Adrenal gland (tissue), 12 donors: ENCODE results near the gene DLG3. TPM values are rescaled to one million over a fixed set of nuclear protein-coding genes. Genes with fewer than 3 reads are reported as not detected.

ENCODE experiments used
- DNase-seq, 7 donors: peaks; one replicate each; pipeline ENCODE4 v3.0.0-alpha.2; 2019 to 2020
- H3K27ac ChIP-seq, 5 donors: fragments of 200-600 bp; sonication (generic) in 4 of 5; 1 replicate in 3 of 5; 2 replicates in 2 of 5; pipeline versions ENCODE4 v1.5.1 to v1.8.0; 2016 to 2020; ENCODE audit warnings: mild to moderate bottlenecking in 1 of 5
- H3K27me3 ChIP-seq: fragments of 200-600 bp; 2 replicates; pipeline ENCODE4 v1.8.0; 2021
- H3K36me3 ChIP-seq, 2 donors: fragments of 200-600 bp; replicated peaks in 1 of 2; 1 replicate in 1 of 2; 2 replicates in 1 of 2; pipeline versions ENCODE4 v1.5.1 to v1.8.0; 2018 to 2022
- H3K4me1 ChIP-seq, 2 donors: fragments of 200-600 bp; replicated peaks in 1 of 2; 1 replicate in 1 of 2; 2 replicates in 1 of 2; pipeline versions ENCODE4 v1.5.1 to v1.8.0; 2018 to 2021
- H3K4me3 ChIP-seq, 4 donors: fragments of 200-600 bp; sonication (generic) in 3 of 4; one replicate each; pipeline ENCODE4 v1.5.1; 2016 to 2018
- H3K9me3 ChIP-seq, 3 donors: fragments of 200-600 bp; sonication (generic) in 1 of 3; replicated peaks in 1 of 3; 1 replicate in 2 of 3; 2 replicates in 1 of 3; pipeline versions ENCODE4 v1.5.1 to v1.8.0; 2016 to 2021
- POLR2A ChIP-seq, 2 donors: fragments of 450-650 bp; IDR thresholded peaks; one replicate each; pipeline ENCODE4 v1.6.1; 2017; ENCODE audit warnings: antibody characterized with exemption in 2 of 2, mild to moderate bottlenecking in 2 of 2, moderate library complexity in 1 of 2
- WGBS, 4 donors: extraction: QIAGEN DNeasy Blood & Tissue Kit in 2 of 4; methylation state at CpG; one replicate each; pipeline versions ENCODE4 v1.1.5 to v1.1.7; 2013 to 2017; 5-methylcytosine and 5-hydroxymethylcytosine counted together
- intact Hi-C, 2 donors: fragments of 100-400 bp; cut with DNase I; formaldehyde crosslinking; loops; one replicate each; pipeline versions ENCODE4 v1.14.1 to v1.15.0; 2022 to 2023
- polyA plus RNA-seq, 3 donors: library from polyadenylated mRNA; stranded (reverse); fragments of 200-250 nt in 2 of 3; fragments of 350-450 nt in 1 of 3; fragmentation: Illumina TruSeq in 1 of 3; extraction: RNeasy Lipid Tissue Mini Kit (QIAGEN cat#74804) in 1 of 3; gene quantifications; one replicate each; pipeline ENCODE4 v1.2.3, GENCODE V29; 2013 to 2014
- total RNA-seq, 9 donors: library from RNA; depleted of rRNA in 4 of 9; stranded (reverse); fragments of >200 nt in 4 of 9; fragments of 120-200 nt in 1 of 9; fragmentation: NEBNext Ultra II Directional in 1 of 9; extraction: Animal tissue kit (Norgen Biotek cat#: 25700) in 1 of 9; gene quantifications; one replicate each; pipeline versions ENCODE4 v1.1.0 to v1.2.4, GENCODE V29; 2013 to 2023
- TF ChIP-seq, protein P1 (sequence below), 6 experiments: fragments of 450-650 bp in 4 of 6; fragments of 200-600 bp in 2 of 6; sonication (generic) in 1 of 6; IDR thresholded peaks; 1 replicate in 5 of 6; 2 replicates in 1 of 6; pipeline versions ENCODE4 v1.5.1 to v1.8.0; 2016 to 2021; ENCODE audit warnings: antibody characterized with exemption in 6 of 6, mild to moderate bottlenecking in 2 of 6, moderate library complexity in 1 of 6
- donor health status: healthy with polysubstance abuse.
- donor health status: Bipolar disorder and iron deficiency.
- donor health status: DM: yes; HTN: yes; CAD: no.
- donor health status: DM: no; HTN: no; CAD: no.
- donor health status: DM: no; HTN: no; CAD: no.
- donor health status: DM: yes; HTN: yes; CAD: no.

Gene DLG3
- total and polyA plus RNA-seq, 12 donors: 5.5 to 33.7 (median 8.5) TPM

GRCh38 chrX:70480660-70481018 lies 36.0 kb downstream of the DLG3 start:
- intact Hi-C loops: no loop called here
- no peak for DNase-seq
- H3K4me3 ChIP-seq: no peak overlapping the region
- no peaks in the 10 kb centered on the region for H3K27me3 ChIP-seq
- no peaks in the 10 kb centered on the region for H3K9me3 ChIP-seq
- H3K36me3 ChIP-seq: no peaks in the 10 kb centered on the region
- 66 to 78% (median 73%) methylated on average over 3 to 9 of the region's 9 CpGs for WGBS, 4 donors
- H3K27ac ChIP-seq: no peak overlapping the region
- no peak for TF ChIP-seq POLR2A (IDR thresholded peaks at IDR 0.05)
- TF ChIP-seq, protein P1, sequence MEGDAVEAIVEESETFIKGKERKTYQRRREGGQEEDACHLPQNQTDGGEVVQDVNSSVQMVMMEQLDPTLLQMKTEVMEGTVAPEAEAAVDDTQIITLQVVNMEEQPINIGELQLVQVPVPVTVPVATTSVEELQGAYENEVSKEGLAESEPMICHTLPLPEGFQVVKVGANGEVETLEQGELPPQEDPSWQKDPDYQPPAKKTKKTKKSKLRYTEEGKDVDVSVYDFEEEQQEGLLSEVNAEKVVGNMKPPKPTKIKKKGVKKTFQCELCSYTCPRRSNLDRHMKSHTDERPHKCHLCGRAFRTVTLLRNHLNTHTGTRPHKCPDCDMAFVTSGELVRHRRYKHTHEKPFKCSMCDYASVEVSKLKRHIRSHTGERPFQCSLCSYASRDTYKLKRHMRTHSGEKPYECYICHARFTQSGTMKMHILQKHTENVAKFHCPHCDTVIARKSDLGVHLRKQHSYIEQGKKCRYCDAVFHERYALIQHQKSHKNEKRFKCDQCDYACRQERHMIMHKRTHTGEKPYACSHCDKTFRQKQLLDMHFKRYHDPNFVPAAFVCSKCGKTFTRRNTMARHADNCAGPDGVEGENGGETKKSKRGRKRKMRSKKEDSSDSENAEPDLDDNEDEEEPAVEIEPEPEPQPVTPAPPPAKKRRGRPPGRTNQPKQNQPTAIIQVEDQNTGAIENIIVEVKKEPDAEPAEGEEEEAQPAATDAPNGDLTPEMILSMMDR (IDR thresholded peaks at IDR 0.05): no peak
- no peaks in the 10 kb centered on the region for H3K4me1 ChIP-seq

GRCh38 chrX:70481471-70482270 lies 37.0 kb downstream of the DLG3 start:
- TF ChIP-seq, protein P1 (IDR thresholded peaks at IDR 0.05): no peak
- no peaks in the 10 kb centered on the region for H3K36me3 ChIP-seq
- H3K9me3 ChIP-seq: no peaks in the 10 kb centered on the region
- H3K4me1 ChIP-seq: no peaks in the 10 kb centered on the region
- H3K27me3 ChIP-seq: no peaks in the 10 kb centered on the region
- no peak for DNase-seq
- H3K27ac ChIP-seq: no peak overlapping the region
- intact Hi-C loops: no loop called here
- 71 to 83% (median 76%) methylated on average over 7 to 8 of the region's 8 CpGs for WGBS, 4 donors
- H3K4me3 ChIP-seq: no peak overlapping the region

DNA sequence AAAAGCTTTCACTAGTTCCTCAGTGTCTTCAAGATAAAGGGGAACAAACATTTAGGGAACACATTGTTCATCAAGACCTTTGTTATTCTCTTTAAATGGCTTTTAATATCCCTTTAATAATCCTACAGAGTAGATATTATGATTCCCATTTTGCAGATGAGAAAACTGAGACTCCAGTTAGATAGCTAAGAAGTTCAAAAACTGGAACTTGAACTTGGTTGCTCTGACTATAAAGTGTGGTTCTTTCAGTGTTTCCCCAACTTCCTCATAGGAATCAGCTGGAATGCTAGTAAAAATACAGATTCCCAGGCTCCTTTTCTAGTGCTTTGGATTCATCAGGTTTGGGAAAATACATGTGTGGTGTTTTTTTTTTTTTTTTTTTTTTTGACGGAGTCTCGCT lies 37.7 kb downstream of the DLG3 start:
- H3K36me3 ChIP-seq: no peaks in the 10 kb centered on the region
- H3K9me3 ChIP-seq: no peaks in the 10 kb centered on the region
- no peak overlapping the region for H3K4me3 ChIP-seq
- H3K27me3 ChIP-seq: no peaks in the 10 kb centered on the region
- no peak for DNase-seq
- intact Hi-C loops: no loop called here
- no peak overlapping the region for H3K27ac ChIP-seq
- TF ChIP-seq POLR2A (IDR thresholded peaks at IDR 0.05): no peak
- TF ChIP-seq, protein P1 (IDR thresholded peaks at IDR 0.05): no peak
- WGBS, 4 donors: 94 to 100% methylated on average over 1 to 2 of the region's 2 CpGs; no CpG with 5 or more reads in 2 of the 4 donors
- no peaks in the 10 kb centered on the region for H3K4me1 ChIP-seq

DNA sequence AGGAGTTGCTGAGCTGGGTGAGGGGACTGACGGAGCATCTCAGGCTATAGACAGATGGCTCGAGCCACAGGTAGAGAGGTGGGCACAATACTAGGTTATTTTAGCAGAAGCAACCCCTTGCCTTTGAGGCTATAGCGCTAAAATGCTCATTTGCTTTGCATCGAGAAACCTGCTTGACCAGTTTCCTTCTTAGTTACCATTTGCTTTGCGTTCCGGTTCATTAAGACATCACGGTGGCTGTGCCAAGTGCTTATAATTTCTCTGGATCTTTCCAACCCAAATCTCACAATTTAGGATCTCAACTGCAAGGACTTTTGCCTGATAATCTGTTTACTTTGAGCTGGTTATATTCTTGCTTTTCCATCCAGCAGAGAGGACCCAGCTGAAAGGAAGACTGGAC lies 40.8 kb downstream of the DLG3 start:
- Histone ChIP-seq H3K4me3 (no peak overlapping the region), H3K4me1 (no peaks in the 10 kb centered on the region), H3K27ac (no peak overlapping the region), H3K27me3 (peaks cover 6% of the 10 kb centered on the region), H3K9me3 (no peaks in the 10 kb centered on the region), H3K36me3 (no peaks in the 10 kb centered on the region)
- no peak for DNase-seq
- intact Hi-C loops: no loop called here
- 73 to 98% (median 88%) methylated on average over 7 of the region's 7 CpGs for WGBS, 4 donors
- TF ChIP-seq, protein P1 (IDR thresholded peaks at IDR 0.05): no peak
- TF ChIP-seq POLR2A (IDR thresholded peaks at IDR 0.05): no peak
